Upper lobe of right lung (tissue), 1 donor: ENCODE measurements around the gene SPDEF. TPM values are rescaled to one million over a fixed set of nuclear protein-coding genes. Genes with fewer than 3 reads are reported as not detected.

Experiments
- ATAC-seq: fragments of 200-7000 bp; cut with Tn5 transposase; one replicate; pipeline ENCODE4 v1.9.1; 2020; ENCODE audit warnings: mild to moderate bottlenecking, moderate library complexity
- DNase-seq: peaks from one replicate; pipeline ENCODE4 v3.0.0-alpha.2; 2020
- H3K27ac ChIP-seq: fragments of 200-600 bp; one replicate; pipeline ENCODE4 v1.8.0; 2022
- H3K27me3 ChIP-seq: fragments of 200-600 bp; one replicate; pipeline ENCODE4 v1.8.0; 2022; ENCODE audit warnings: mild to moderate bottlenecking
- H3K36me3 ChIP-seq: fragments of 200-600 bp; one replicate; pipeline ENCODE4 v1.8.0; 2022
- H3K4me1 ChIP-seq: fragments of 200-600 bp; one replicate; pipeline ENCODE4 v1.8.0; 2022
- H3K4me3 ChIP-seq: fragments of 200-600 bp; one replicate; pipeline ENCODE4 v1.8.0; 2022; ENCODE audit warnings: mild to moderate bottlenecking
- H3K9me3 ChIP-seq: fragments of 200-600 bp; one replicate; pipeline ENCODE4 v1.8.0; 2022
- intact Hi-C: fragments of 100-400 bp; cut with DNase I; formaldehyde crosslinking; loops from one replicate; pipeline ENCODE4 v1.11.0; 2022
- total RNA-seq: library from RNA; stranded (reverse); fragmentation: NEBNext Ultra II Directional; extraction: Animal tissue kit (Norgen Biotek cat#: 25700); gene quantifications from one replicate; pipeline ENCODE4 v1.2.1, GENCODE V29; 2021
- TF ChIP-seq, protein P1 (sequence below): fragments of 200-600 bp; IDR thresholded peaks from one replicate; pipeline ENCODE4 v1.8.0; 2022; ENCODE audit warnings: antibody characterized with exemption
- donor health status: DM: no; HTN: yes; CAD: no; lungs with severe emphysema.

Gene SPDEF
- total RNA-seq, 1 donor from 2014 or later, result 1.3 TPM

DNA sequence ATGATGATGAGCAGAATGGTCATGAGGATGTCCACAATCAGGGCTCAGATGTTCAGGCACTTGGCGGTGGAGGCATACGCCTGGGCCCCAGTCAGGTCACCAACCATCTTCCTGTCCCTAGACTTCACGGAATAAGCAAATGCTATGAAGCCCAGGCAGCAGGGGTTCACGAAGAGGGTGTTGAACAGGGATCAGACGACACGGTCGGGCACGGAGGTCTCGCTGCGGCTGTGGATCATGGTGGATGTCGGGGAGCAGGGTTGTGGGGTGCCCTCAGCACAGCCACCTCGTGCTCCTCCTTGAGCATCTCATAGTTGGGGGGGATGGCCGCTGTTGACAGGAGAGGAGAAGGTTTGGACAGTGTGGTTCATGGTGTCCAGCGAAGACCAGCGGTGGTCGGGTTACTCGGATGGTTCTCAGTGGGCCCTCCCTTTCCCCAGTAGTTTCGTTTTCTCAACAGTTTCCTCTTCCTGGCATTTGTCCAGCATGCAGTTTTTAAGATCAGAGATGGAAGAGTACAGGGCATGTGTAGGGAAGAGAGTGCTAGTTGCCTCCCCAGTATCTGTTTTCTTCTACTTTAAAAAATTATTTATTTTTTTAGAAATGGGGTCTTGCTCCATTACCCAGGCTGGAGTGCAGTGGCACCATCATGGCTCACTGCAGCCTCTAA lies 20.3 kb upstream of the SPDEF start:
- H3K4me3 ChIP-seq, result no peak overlapping the region
- H3K9me3 ChIP-seq, result no peaks in the 10 kb centered on the region
- DNase-seq (peak; percentile 53), ATAC-seq (no peak)
- intact Hi-C loops, result no loop called here
- TF ChIP-seq, protein P1, sequence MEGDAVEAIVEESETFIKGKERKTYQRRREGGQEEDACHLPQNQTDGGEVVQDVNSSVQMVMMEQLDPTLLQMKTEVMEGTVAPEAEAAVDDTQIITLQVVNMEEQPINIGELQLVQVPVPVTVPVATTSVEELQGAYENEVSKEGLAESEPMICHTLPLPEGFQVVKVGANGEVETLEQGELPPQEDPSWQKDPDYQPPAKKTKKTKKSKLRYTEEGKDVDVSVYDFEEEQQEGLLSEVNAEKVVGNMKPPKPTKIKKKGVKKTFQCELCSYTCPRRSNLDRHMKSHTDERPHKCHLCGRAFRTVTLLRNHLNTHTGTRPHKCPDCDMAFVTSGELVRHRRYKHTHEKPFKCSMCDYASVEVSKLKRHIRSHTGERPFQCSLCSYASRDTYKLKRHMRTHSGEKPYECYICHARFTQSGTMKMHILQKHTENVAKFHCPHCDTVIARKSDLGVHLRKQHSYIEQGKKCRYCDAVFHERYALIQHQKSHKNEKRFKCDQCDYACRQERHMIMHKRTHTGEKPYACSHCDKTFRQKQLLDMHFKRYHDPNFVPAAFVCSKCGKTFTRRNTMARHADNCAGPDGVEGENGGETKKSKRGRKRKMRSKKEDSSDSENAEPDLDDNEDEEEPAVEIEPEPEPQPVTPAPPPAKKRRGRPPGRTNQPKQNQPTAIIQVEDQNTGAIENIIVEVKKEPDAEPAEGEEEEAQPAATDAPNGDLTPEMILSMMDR, result no peak
- H3K27me3 ChIP-seq, result no peaks in the 10 kb centered on the region
- no peaks in the 10 kb centered on the region for H3K4me1 ChIP-seq
- no peak overlapping the region for H3K27ac ChIP-seq
- no peaks in the 10 kb centered on the region for H3K36me3 ChIP-seq

DNA sequence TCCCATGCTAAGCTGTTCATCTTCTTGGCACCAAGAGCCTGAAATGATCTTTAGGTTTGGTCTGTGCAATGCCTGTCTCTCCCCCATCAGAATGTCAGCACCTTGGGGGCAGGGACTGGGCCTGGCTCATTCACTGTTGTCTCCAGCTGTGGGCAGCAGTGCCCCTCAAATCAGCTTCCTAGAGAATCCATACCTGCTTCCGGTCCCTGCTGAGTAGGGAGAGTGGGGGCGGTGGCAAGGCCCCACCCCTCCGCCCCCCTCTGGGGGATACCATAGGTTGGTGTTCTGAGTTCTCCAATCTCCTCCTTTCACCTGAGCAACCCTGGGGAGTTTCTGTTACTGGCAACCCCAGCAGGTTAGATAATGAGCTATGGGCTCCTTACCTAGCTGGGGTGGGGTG lies 19.2 kb upstream of the SPDEF start:
- H3K27me3 ChIP-seq, result peaks cover 4% of the 10 kb centered on the region
- H3K9me3 ChIP-seq, result no peaks in the 10 kb centered on the region
- H3K36me3 ChIP-seq, result no peaks in the 10 kb centered on the region
- H3K4me1 ChIP-seq, result no peaks in the 10 kb centered on the region
- no peak overlapping the region for H3K4me3 ChIP-seq
- DNase-seq, result peak; percentile 46
- no peak overlapping the region for H3K27ac ChIP-seq
- TF ChIP-seq, protein P1, result no peak
- intact Hi-C loops, result no loop called here
- no peak for ATAC-seq

DNA sequence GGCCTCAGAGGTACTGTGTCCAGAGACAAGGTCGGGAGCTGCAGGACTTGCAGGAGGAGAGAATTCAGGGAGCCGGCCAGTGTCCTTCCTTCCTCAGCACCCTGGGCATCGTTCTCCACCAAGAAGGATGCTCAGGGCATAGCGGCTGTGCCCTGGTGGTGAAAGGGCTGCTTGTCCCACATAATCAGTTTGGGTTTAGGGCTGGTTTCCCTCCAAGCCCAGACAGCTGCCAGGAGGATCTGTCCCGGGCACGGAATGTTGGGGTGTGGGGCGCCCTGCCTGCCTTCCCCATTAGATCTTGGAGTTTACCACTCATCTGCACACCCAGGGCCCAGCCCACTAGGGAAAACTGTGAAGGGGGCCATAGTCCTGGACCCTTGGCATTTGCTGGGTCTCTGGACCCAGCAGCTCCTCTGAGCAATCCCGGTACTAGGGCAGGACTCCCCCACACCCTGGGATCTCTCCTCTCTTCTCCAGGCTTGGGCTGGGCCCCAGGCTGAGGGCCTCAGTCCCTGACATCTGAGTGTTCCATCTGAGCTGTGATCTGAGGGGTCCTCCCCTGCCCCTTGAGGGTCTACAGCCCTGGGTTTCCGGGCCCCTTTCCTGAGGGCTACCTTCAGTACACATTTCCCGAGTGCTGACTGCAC lies 18.6 kb upstream of the SPDEF start:
- ATAC-seq, result no peak
- no peaks in the 10 kb centered on the region for H3K36me3 ChIP-seq
- H3K4me1 ChIP-seq, result no peaks in the 10 kb centered on the region
- H3K4me3 ChIP-seq, result no peak overlapping the region
- no peak overlapping the region for H3K27ac ChIP-seq
- H3K9me3 ChIP-seq, result no peaks in the 10 kb centered on the region
- intact Hi-C loops, result no loop called here
- TF ChIP-seq, protein P1, result no peak
- DNase-seq, result peak; percentile 48
- H3K27me3 ChIP-seq, result peaks cover 9% of the 10 kb centered on the region

DNA sequence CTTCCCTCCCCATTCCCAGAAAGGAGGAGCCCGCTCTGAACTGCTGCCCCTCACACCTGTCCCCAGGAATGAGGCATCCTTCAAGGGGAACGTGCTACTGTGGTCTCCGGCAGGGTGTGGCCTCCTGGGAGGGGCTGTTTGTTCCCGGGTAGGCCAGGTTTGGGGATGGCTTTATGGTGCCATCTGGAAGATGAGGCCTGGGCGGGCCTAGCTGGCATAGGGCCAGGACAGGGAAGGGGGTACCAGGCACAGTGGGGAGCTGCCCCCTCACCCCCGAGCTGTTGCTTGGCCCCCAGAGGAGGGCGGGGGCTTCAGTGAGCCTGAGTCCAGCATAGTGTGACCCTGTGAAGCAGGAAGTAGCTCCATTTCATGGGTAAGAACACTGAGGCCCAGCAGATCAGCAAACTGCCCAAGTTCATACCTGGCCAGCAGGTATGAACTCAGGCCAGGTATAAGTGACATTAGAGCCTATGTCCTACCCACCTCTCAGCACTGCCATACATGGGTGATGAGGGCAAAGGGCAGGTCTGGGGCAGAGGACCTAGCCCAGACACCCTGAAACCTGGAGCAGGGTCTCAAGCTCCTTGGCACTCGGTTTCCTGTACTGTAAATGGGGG lies 17.5 kb upstream of the SPDEF start:
- Histone ChIP-seq H3K36me3 (no peaks in the 10 kb centered on the region), H3K4me1 (no peaks in the 10 kb centered on the region), H3K27me3 (peaks cover 16% of the 10 kb centered on the region), H3K27ac (no peak overlapping the region), H3K9me3 (no peaks in the 10 kb centered on the region), H3K4me3 (no peak overlapping the region)
- ATAC-seq (no peak), DNase-seq (peak; percentile 39)
- TF ChIP-seq, protein P1, result no peak
- intact Hi-C loops, result no loop called here

DNA sequence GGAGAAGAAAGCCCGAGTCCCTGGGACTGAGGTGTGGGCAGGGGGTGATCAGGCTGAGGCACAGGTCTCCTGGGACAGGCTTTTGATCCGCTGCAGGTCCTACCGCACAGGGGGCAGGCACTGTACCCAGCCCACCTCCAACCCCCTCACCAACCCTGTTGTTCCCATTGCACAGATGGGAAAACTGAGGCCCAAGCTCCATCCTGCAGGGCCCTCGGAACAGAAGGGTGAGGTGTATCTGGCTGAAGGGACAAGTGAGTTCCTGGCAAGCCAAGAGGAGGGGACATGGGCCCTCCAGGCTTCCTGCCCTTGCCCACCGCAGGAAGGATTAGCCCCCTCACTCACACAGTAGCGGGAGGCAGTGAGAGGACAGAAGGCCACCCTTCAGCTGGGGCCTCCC lies 16.5 kb upstream of the SPDEF start:
- H3K4me3 ChIP-seq, result no peak overlapping the region
- no peak overlapping the region for H3K27ac ChIP-seq
- no peak for DNase-seq
- intact Hi-C loops, result no loop called here
- H3K9me3 ChIP-seq, result no peaks in the 10 kb centered on the region
- no peaks in the 10 kb centered on the region for H3K4me1 ChIP-seq
- H3K36me3 ChIP-seq, result no peaks in the 10 kb centered on the region
- no peak for ATAC-seq
- TF ChIP-seq, protein P1, result no peak
- H3K27me3 ChIP-seq, result peaks cover 22% of the 10 kb centered on the region
